ENCODE results near the gene GPRC5D.

Gene GPRC5D

DNA sequence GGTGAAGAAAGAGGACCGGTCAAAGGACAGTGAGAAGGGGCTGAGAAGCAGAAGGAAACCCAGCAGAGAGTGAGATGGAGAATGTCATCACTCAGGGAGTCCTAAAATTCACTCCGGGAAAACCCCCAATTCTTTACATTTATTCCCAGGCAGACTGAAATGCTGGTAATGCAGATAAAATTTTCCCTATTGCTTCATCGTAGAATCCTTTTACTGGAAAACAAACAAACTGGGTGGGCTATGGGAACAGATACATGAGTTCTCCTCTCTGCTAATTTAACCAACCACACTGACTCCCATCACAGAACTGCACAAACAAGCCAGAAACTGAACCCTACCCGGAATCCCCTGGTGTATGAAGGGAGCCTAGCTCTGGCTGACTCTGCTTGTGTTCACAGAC is 27.2 kb upstream of the GPRC5D start:
- no peak for DNase-seq

DNA sequence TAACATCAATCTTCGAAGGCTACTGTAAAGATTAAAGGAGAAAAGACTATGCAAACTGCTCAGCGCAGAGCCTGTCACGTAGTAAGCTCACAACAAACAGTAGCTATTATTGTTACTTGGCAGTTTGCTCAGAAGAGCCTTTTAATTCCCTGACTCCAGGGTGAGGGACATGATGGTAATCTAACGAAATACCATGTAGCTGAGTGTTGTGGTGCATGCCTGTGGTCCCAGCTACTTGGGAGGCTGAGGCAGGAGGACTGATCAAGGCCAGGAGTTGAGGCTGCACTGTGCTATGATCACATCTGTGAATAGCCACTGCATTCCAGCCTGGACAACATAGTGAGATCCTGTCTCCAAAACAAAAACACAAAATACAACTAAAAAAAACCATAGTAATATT is 25.3 kb upstream of the GPRC5D start:
- no peak for DNase-seq

DNA sequence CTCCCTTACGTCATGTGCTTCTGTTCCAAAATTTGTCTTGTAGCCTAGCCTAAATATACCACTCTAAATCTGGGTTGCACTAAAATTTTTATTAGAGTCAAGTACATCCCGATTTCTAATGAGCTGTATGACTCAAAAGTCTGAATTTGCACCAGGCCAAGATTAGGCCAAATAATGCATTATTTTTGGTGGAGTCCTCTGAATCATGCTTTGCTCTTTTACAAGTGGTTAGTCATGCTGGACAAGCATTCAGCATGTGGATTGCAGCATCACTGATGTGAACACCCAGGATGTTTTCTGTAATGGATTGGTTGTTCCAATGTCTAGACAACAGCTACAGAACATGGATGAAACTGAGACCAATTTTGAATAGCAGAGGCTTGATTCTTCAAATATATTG is 24.4 kb upstream of the GPRC5D start:
- DNase-seq: no peak

DNA sequence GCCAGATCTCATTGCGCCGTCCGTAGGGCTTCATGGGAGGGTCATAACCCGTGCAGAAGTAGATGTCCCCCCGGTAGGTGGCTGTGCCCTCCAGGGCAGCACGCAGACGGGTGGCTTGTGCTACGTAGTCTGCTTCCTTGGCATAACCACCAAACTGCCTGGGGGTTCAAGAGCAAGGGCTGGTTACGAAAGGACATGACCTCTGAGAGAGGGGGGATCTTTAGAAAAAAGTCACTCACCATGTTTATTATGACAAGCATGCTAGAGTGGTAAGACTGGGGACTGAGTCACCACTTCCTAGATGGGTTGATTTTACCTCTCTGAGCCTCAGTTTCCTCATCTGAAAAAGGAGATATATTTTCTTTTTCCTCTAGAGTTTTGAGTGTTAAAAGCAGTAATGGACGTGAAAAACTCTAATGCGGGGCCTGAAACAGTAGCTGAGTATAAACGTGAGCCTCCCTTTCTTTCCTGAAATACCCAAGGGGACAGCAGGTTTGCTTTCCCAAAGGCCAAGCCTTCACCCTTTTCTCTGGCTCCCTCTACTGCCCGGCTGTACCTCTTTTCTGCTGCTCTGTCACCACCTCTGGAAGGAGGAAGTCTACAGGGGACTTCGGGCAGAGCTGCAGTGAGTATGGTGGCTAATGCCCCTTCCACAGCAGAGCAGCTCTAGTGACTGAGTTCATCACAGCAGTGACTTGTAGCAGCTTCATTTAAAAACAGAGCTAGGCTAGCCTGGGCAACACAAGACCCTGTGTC is 23.5 kb upstream of the GPRC5D start:
- DNase-seq: no peak

DNA sequence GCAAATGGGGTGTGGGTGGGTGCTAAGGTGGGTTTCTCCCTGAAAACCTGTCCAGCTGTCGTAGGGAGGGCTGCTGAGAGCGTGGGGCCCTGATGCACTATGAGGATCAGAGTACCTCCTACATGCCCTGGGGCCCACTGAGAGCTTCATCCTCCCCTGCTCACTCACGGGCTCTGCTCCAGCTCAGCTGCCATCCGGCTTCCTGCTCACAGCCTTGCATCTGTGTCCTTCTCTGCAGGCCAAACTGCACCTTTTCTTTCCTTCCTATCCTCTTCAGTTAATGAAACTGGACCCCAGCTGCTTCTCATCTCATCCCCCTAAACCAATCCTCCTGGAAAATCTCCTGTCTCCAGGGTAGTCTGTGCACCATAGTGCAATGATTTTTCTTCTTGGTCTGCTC is 22.2 kb upstream of the GPRC5D start:
- no peak for DNase-seq

DNA sequence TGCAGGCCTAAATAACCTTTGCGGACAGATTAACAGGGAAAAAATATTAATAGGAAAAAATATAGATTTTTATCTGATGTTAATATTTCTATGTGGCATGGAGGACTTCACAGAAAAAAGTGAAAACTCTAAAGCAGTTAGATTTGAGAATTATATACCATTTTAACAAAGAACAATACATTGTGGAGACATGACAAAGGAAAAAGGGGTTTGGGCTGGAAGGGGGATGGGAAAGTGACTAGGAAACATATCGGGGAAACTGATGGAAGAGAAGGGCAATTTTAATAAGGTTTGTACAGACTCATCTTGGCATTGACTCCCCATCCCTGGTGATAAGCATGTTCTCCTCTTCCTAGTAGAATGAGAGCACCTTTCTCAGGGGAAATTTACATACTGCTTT is 21.0 kb upstream of the GPRC5D start:
- DNase-seq: no peak

DNA sequence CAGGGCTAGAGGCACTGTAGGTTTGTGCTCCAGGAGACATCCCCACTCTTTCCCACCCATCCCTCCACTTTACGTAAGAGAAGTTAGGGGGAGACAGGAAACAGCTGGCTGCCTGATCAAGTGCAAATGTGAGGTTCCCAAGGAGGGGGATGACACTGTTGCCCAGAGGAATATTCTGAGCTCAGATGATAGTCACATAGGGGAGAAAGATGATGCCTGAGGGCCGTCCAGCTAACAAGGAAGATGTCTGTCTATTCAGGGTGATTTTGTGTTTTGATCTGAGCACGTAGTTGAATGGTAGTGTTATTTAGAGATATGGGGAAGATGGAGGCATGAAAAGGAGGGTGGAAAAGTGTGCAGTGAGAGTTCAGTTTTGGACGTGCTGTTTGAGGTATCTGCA is 13.9 kb upstream of the GPRC5D start:
- no peak for DNase-seq

DNA sequence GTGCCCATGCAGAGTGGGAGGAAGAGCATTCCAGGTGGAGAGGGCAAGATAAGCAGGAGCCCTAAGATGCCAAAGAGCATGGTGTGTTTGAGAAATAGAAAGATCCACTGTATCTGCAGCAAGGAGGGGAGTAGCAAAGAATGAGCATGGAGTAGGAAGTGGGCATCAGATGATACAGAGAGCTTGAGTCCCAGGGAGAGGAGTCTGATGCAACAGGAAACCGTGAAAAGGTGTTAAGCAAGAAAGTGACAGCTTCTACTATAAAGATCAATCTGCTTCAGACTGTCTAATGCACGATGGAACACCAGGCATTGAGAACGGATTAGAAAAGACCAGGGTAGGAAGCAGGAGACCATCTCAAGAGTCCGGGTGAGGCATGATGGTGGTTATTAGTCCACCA is 12.3 kb upstream of the GPRC5D start:
- DNase-seq: no peak

DNA sequence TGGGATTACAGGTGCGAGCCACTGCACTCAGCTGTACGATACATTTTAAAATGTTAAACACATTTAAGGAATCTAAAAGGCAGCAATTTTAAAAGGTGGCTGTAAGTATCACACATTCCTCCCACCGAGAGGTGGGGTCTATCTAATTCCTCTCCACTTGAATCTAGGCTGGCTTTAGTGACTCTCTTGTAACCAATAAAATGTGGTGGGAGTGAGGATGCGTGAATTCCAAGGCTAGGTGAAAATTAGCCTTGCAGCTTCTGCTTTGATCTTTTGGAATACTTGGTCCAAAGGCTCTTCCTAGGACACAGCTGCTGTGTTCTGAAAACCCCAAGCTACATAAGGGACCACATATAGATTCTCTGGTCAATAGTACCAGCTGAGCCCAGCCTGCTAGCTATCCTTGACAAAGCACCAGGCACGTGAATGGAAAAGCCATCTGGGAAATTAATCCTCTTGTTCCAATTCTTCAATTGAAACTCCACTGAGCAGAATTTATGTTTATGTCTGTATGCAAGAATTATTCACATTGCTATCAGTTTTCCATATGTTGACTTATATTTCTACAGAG is 8.8 kb upstream of the GPRC5D start:
- DNase-seq: no peak

DNA sequence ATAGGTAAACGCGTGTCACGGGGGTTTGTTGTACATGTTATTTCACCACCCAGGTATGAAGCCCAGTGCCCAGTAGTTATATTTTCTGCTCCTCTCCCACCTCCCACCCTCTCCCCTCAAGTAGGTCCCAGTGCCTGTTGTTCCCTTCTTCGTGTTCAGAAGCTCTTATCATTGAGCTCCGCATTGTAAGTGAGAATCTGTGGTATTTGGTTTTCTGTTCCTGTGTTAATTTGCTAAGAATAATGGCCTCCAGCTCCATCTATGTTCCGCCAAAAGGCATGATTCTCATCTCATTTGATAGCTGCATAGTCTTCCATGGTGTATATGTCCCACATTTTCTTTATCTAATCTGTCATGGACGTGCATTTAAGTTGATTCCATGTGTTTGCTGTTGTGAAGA is 6.9 kb upstream of the GPRC5D start:
- DNase-seq: no peak

DNA sequence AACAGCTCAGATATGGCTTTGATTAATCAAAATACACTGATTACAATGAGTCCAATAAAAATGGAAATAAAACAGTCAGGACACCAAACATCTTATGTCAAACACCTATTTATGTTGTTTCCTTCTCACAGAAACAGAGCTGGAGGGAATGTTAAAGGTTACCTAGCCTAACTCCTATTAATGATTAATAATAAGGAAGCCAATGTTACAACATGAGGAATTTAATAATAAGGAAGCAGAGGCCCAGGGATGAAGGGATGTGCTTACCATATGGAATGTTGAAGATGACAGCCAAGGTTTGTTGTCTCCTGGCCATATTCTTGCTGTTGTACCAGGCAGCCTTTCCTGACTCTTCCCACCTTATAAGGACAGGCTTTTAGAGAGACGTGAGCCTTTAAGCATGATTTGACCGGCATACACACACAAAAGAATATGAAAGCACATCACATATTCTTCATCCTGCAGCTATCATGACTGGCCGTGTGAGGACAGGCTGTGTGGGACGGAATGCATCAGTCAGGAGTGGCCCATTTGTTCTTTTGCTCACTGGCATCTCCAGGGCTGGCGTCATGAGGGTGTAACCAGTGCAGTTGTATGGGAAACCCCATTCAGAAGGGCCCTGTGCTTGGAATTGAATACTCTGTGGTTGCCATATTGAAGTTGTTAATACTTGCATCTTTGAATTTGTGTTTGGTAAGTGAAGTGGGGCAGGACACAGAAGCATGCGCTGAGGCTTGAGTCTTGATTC is 3.1 kb upstream of the GPRC5D start:
- DNase-seq: no peak

DNA sequence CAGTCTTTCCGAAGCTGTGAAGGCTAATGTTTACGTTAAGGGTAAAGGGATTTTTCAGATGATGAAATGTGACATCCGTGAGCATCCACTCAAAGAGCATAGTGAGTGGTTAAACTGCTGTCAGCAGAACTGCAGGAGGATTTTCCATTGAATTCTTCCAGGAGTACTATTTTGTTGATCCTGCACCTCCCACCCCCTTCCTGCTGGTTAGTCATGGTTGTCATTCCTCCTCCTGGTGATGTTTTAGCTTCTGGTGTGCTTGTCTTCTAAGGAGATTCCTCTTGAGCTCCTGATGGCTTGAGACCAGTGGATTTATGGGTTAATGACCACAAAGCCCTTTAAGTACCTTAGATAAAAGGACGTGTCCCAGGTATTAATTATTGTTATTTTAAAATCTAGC is 2.4 kb upstream of the GPRC5D start:
- DNase-seq: no peak

DNA sequence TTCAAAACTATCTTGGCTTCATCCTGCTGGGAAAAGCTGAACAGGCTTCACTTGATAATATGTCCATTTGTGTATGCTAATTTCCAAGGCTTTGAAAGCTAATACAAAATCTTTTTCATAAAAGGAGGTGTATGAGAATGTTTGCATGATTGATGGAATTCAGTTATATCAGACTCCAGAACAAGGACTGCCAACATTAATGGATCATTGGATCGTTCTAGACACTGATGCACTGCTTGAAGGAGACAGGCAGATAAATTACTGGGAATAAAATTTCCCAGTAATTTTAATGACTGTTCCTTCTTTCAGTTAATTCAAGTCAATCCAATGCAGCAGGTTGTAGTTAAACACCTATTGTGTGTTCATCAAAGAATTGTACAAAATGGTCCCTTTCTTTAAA is 466 bp downstream of the GPRC5D start:
- no peak for DNase-seq

DNA sequence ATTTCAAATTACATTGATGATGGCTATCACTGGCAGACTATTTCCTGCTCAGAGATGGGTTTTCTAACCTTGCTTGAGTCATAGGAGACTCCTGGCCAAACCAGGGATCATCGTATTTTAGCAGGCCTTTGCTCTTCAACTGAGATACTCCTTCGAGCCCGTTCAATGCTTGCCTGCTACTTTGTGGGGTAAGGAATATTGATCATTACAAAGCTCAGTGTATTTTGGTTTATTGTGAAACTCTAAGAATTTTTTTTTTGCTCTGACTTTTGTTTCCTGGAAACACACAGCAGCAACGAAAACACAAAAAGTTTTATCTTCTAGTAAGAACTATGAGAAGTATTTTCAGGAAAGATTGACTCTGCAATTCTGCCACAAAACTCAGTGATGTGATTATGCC is 4.1 kb downstream of the GPRC5D start:
- no peak for DNase-seq

DNA sequence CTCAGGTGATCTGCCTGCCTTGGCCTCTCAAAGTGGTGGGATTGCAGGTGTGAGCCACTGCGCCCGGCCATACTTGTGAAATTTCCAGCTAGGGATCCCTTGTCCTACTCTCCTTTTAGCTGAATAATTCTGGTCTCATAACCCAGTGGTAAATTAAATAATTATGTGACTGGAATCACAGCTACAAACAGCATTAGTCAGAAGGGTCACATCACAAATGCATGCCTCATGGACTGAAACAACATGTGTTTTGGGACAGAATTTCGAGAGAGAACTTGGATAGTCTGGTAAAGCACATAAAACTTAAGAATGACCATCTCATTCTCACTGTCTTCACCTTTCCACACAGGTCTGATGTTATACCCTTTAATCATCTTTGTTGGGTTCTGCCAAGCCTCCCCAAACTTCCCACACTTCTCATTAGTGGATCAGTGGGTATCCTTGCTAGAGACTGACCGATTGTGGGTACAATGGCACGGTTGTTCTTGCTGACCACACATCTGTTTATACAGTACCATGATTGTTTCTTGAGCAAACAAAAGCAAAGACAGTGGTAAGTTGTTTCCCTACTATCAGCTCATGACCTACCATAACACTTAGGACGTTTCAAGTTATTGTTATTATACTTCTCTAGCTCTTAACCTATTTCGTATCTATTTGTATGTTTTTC is 5.1 kb downstream of the GPRC5D start:
- DNase-seq: no peak

DNA sequence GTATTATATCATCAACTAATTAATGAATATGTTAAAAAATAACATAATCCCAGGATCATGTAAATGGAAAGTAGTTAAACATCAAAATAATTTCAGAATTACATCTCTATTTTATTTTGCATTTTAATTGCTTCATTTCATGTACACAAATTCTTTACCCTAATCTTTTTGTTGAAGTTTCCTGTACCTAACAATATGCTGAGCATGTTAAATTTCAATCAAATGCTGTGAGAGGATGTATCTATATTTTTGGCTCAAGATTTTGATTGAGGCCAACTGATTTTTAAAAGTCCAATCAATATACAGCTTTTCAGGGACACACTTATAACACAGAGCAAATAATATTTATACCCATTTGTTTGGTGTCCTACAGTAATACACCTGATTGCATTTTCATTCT is 6.4 kb downstream of the GPRC5D start:
- DNase-seq: no peak

DNA sequence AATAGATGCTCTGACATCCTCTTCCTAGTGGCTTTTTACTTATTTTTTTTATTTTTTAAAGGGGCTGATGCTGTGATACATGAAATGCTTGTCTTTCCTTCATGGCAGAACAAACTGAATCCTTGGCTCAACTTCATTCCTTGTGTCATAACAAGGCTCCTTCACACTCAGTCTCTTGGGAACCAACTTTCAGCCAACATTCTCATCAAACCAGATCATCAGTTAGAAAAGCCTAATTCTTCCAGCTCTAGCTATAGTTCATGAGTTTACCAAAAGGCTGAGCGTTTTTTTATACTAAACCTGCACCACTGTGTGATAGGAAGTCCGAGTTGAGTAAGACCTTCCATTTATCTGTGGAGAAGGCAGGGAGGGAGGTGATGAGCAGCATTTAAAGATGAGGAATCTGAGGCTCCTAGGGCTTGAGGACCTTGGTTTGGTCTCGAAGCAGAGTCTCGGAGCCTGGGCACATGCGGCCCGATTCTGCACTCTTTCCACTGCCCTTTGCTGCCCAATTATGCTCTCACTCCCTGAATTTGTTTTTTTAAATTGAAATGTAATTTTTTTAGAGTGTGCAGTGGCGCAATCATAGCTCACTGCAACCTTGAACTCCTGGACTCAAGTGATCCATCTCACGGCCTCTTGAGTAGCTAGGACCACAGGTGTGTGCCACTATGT is 8.2 kb downstream of the GPRC5D start:
- DNase-seq: no peak

DNA sequence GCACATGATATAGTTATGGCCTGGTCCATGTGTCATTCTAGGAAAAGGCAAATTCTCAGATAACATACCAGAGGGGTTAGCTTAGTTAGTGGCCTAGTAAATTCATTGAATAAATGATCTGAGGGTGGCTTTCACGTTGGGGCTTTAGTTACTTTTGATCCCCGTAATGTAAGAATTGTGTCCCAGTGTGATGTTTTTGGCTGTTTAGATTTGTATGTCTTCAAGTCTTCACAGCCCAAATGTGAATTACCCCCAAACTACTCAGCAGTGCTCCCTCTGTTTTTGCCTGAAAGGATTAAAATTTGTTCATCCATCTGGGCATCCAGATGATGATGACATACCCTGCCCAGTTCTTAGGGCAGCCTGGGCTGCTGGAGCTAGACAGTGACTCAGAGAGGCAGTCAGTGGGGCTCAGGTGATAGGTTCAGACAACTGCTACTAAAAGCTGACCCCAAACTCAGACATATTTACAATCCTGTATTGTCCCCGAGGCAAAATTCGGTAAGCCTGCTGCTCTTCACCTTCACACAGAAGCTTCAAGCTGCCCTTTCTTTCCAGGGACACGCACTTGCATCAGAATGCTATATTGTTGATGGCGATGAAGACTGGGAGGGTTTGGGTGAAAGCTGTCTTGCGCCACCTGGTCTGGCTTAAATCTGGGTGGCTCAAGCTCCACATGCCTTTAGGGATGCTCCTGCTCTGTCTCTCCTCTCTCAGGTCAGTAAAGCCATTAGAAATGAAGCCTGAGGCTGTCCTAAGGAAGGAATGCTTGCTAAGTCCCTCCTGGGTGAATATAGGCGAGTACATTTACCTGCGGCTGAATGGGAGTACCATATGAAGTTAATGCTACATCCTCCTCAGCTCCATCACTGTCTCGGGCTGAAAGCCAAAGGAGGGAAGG is 10.3 kb downstream of the GPRC5D start:
- DNase-seq: no peak

DNA sequence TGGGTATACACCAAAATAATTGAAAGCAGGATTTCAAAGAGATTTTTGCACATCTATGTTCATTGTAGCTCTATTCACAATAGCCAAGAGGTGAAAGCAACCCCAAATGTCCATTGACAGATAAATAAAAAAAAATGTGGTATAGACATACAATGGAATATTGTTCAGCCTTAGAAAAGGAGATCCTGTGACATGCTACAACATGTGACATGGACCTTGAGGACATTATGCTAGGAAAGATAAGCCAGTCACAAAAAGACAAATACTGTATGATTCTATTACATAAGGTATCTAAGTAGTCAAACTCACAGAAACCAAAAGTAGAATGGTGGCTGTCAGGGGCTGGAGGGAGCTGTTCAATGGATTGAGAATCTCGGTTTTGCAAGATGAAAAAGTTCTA is 12.1 kb downstream of the GPRC5D start:
- no peak for DNase-seq

DNA sequence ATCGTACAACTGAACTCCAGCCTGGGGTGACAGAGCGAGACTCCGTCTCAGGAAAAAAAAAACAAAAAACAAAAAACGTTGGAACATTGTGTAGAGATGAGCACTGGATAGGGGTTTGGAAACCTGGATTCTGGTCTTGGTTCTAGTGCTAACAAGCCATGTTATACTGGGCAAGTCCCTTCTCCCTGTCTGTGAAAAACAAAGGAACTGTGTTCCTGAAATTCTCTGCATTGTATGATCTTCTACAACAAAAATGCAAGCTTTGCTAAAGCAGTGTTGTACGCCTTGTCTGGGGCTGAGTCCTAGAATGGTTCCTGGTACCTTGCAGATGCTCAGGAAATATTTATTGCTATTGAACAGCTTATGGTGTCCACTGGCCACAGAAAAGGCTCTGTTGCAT is 13.4 kb downstream of the GPRC5D start:
- DNase-seq: no peak

DNA sequence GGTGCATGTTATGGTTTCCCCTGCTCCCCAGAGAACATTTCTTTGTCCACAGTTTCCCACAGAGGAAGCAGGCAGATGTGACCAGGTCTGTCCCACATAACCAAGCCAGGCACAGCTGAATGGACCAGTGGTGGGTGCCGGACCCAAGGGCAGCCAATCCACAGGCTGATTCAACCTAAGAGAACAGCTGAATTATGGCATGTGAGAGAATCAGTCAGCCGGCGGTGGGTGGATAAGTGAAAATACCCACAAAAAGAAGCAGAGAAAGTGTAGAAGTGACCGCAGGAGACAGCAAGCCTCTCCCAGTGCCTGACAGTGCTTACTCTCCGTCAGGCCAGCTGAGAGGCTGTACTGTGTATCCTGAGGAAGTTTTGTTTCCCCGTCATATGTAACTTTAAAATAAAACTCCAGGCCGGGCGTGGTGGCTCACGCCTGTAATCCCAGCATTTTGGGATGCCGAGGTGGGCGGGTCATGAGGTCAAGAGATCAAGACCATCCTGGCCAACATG is 14.9 kb downstream of the GPRC5D start:
- no peak for DNase-seq

DNA sequence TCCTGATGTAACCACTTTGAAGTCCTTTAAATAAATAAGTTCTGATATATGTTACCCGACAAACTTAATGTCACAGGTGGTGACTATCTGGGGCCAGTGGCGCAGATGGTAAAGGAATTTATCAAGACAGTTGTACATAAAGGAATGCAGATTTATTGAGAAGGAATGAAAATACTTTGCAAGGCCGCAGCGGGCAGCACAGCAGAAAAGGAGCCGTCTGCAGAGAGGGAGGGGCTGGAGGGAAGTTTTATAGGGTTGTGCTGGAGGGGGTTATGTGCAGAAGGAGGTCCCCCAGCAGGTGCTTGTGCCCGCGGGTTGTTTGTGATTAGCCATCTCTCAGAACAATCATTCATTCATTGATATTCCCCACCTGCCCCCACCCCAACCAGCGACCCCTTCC is 17.4 kb downstream of the GPRC5D start:
- DNase-seq: no peak
